Esophagus squamous epithelium (tissue), 4 donors: ENCODE data around the gene CDK5RAP3.

ENCODE experiments used
- POLR2A ChIP-seq, 4 donors: fragments of 450-650 bp; IDR thresholded peaks; one replicate each; pipeline ENCODE4 v1.6.1; 2017; ENCODE audit warnings: antibody characterized with exemption in 4 of 4, mild to moderate bottlenecking in 4 of 4, moderate library complexity in 3 of 4
- TF ChIP-seq, protein P1 (sequence below), 6 experiments: fragments of 450-650 bp in 4 of 6; fragments of 200-600 bp in 2 of 6; sonication (generic) in 2 of 6; IDR thresholded peaks; one replicate each; pipeline ENCODE4 v1.5.1; 2016 to 2019; ENCODE audit warnings: antibody characterized with exemption in 6 of 6, mild to moderate bottlenecking in 4 of 6, moderate library complexity in 4 of 6

DNA sequence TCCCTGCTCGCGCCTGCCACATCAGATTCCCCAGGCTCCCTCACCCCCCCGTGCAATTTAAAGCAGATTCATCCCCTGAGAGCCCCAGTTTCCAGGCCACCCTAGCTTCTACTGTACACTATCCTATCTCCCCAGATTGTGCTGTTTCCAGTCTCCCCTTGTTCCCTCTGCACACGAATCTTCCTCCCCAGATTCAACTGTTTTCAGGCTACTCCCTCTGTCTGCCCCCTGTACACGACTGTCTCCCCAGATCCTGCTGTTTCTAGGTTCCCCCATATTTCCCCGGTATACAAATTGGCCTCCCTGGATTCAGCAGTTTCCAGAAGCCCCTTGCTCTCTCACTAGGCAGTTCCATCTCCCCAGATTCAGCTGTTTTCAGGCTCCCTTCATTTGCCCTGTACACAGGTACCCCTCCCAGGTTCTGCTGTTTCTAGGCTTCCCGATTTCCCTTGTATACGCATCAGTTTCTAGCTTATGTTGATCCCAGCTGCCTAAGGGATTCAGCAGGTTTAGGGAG lies 43.7 kb downstream of the CDK5RAP3 start:
- TF ChIP-seq, protein P1, sequence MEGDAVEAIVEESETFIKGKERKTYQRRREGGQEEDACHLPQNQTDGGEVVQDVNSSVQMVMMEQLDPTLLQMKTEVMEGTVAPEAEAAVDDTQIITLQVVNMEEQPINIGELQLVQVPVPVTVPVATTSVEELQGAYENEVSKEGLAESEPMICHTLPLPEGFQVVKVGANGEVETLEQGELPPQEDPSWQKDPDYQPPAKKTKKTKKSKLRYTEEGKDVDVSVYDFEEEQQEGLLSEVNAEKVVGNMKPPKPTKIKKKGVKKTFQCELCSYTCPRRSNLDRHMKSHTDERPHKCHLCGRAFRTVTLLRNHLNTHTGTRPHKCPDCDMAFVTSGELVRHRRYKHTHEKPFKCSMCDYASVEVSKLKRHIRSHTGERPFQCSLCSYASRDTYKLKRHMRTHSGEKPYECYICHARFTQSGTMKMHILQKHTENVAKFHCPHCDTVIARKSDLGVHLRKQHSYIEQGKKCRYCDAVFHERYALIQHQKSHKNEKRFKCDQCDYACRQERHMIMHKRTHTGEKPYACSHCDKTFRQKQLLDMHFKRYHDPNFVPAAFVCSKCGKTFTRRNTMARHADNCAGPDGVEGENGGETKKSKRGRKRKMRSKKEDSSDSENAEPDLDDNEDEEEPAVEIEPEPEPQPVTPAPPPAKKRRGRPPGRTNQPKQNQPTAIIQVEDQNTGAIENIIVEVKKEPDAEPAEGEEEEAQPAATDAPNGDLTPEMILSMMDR (IDR thresholded peaks at IDR 0.05) = no peak
- TF ChIP-seq POLR2A (IDR thresholded peaks at IDR 0.05) = no peak
